ENCODE data around the gene ATP5F1A.

ATP5F1A gene

DNA sequence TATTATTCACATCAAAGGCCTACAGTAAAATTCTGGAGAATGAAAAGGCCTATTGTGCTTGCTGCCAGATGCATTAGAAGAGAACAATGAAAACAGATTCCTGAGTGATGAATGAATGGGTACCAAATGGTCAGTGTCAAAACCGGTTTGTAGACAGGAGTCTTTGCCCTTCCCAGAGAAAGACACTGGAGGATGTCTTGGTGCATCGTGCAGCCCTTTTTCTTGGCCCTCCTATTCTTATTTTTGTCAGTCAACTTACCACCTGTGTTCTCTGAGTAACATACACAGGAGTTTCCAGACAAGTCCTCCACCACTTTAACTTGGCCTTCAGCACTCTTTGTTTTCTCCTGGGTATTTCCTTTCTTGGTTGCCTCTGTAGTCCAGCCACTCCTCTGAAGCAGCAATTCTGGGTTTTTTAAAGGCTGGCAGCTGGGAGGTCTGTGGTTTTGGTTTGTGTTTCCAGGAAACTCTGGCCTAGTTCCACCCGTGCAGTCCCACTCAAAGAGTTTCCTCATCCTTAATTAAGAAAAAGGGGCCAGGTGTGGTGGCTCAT lies 55.4 kb downstream of the ATP5F1A start:
- DNase-seq = no peak

GRCh38 chr18:46040747-46041104 lies 57.4 kb downstream of the ATP5F1A start:
- DNase-seq = no peak

DNA sequence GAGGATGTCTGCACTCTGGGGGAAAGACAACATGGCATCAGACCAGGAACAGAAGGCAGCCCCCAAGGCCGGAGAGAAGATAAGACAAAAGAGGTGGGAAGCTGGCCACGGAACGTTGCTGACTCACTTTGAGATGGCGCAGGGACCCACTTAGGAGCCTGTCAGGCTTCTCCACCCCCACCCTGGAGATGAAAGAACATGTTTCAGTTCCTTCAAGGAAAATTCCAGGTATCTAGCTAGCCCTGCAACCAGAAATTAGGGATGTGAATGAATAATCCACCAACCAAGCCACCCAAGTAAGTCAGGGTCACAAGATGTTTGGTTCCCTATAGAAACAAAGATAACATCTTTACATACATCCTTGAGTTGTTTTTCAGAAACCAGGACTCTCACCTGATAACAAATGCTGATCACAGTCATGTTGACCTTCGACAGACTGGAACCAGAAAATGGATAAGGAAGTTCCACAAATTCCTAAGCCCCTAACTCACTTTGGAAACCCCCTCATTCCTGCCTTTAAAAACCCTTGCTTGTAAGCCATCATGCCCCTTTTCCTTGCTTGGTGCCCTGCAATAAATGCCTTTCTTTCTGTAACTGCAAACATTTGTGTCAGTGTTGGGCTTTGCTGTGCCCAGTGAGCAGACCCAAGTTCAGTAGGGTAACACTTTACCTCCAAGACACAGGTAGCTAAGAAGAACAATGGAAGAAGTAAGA lies 57.9 kb downstream of the ATP5F1A start:
- DNase-seq = no peak

DNA sequence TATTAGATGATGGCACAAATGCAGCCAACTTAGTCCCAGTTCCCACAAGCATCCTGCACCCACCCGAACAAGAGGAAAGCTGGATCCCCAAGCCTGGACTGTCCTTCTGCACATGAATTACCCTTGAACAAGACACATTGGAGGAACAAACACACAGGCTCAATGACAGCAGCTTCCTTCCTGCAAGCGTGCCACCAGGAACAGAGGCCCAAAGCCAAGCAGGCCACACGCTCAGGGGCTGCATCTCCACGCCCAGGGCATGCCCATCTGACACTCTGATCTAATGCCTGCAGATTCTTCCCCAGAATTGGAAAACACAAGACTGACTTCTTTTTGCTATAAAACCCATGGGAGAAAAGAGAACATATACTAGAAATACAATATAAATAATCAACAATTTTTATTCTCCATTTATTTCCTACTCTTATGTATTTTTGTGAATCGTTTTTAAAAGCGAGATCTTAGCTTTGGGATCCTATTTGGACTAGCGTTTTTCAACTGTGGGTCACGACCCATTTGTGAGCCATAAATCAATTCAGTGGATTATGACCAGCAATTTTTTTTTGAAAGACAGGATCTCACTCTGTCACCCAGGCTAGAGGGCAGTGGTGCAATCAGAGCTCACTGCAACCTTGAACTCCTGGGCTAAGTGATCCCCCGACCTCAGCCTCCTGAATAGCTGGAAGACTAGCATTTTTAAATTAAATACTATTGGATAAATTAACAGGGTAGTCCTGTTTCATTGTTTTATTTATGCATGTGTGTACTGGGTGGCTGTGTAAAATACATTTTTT lies 60.4 kb downstream of the ATP5F1A start:
- DNase-seq = no peak

DNA sequence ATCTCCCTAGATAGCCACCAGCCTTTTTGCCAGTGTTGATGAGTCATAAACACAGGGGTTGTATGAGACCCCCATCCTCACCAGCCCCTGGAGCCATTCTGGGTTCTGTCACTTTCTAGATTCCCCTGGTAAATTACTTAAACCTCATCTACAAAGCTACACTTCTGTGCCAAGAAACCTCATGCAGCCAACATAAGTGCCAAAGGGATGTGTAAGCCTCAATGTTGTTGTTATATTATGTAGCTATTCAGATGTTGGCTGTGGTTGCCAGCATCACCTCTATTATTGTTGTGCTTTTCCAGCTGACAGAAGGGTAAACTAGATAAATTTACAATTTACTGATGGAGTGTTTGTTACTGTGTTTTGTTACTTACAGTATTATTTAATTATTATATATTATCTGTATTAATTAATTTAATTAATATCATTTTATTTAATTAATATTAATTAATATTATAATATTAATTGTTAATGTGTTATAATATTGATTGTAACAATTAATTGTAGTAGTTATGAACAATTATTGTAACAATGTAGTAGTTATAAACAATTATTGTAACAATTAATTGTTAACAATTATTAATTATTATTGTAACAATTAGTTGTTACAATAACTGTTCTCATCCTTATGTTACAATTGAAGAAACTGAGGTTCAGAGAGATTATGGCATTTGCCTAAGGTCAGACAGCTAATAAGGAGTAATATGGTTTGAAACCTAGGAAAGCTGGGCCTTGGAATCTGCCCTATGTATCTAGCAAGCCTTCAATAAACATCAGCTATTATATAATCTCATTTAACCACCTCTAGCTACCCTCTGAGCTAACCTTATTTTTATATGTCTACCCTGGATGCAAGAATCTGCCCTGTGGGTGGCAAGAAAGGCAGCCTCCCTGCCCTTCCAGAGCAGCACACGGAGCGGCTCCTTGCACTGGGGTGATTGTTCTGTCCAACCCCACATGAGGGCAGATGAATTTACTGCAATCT lies 62.1 kb downstream of the ATP5F1A start:
- no peak for DNase-seq

DNA sequence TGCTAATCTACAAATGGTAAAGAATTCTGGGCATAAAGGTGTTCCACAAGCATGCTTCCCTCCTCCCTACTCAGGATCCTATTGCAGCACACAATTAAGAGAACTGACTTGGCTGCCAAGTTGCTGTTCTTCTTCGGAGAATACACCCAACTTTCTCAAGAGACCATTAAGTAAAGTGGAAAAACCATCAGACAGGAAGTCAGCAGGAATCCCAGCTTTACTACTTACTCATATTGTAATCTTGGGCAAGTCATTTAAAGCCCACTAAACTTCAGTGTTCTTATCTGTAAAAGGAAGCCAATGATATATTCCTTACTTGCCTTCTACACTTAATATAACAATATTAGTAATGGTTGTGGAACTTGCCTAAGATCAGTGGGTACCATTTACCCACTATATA lies 63.9 kb downstream of the ATP5F1A start:
- no peak for DNase-seq

GRCh38 chr18:46031741-46032140 lies 66.4 kb downstream of the ATP5F1A start:
- DNase-seq = no peak
